ENCODE results near the gene TSNAX.

GRCh38 chr1:231602673-231602984, 74.2 kb downstream of the TSNAX start:
- TF ChIP-seq CTCF (conservative IDR thresholded peaks at IDR 0.05; ENCODE audit: low read length) (no peak), EZH2phosphoT487 (IDR thresholded peaks at IDR 0.05; ENCODE audit: borderline replicate concordance) (no peak)
